OCI-LY7 (cell line): ENCODE results near the gene MCHR1. TPM values are rescaled to one million over a fixed set of nuclear protein-coding genes. Genes with fewer than 3 reads are reported as not detected.

ENCODE experiments used
- BruUV-seq: library from RNA; stranded (reverse); fragments of 400-500 nt; replicated peaks from 2 replicates; lab custom pipeline; 2021; lab: Mats Ljungman, UMichigan
- CTCF ChIA-PET: fragments of 300-600 bp; sonication (Branson Sonifier 250); formaldehyde crosslinking; loops from one replicate; lab custom pipeline; 2022; ENCODE audit warnings: antibody characterized with exemption; ENCODE audit not compliant: unreplicated experiment; lab: Charles Lee
- POLR2A ChIA-PET: fragments of 300-600 bp; sonication (Branson Sonifier 250); formaldehyde crosslinking; loops from one replicate; lab custom pipeline; 2022; ENCODE audit warnings: antibody characterized with exemption; lab: Charles Lee
- DNase-seq: peaks from one replicate; pipeline ENCODE4 v3.0.0-alpha.2; 2015; ENCODE audit warnings: low spot score
- H2AFZ ChIP-seq: fragments of 200-600 bp; sonication (generic), shearing (Covaris generic); 2 replicates; pipeline ENCODE4 v1.6.1; 2014; ENCODE audit warnings: mild to moderate bottlenecking, antibody characterized with exemption, low read length, moderate library complexity
- H3K27ac ChIP-seq: fragments of 200-600 bp; sonication (generic); 2 replicates; pipeline ENCODE4 v1.5.1; 2014; ENCODE audit warnings: mixed run types, low read depth, mild to moderate bottlenecking, moderate library complexity, low read length, inconsistent platforms; ENCODE audit not compliant: poor library complexity, severe bottlenecking
- H3K36me3 ChIP-seq: fragments of 200-600 bp; sonication (generic); 2 replicates; pipeline ENCODE4 v1.6.1; 2014; ENCODE audit warnings: mild to moderate bottlenecking, antibody characterized with exemption, low read length, moderate library complexity, mixed read lengths; ENCODE audit not compliant: insufficient read depth
- H3K4me1 ChIP-seq: fragments of 200-600 bp; sonication (generic); 2 replicates; pipeline ENCODE4 v1.5.1; 2014; ENCODE audit warnings: mild to moderate bottlenecking, low read length; ENCODE audit not compliant: insufficient read depth, poor library complexity, severe bottlenecking
- H3K4me2 ChIP-seq: fragments of 200-600 bp; sonication (generic); 2 replicates; pipeline ENCODE4 v1.6.1; 2014; ENCODE audit warnings: mild to moderate bottlenecking, low read length
- H3K4me3 ChIP-seq: fragments of 200-600 bp; sonication (generic); 2 replicates; pipeline ENCODE4 v1.5.1; 2014; ENCODE audit warnings: mild to moderate bottlenecking, low read depth, low read length; ENCODE audit not compliant: poor library complexity, severe bottlenecking
- H3K79me2 ChIP-seq: fragments of 200-600 bp; sonication (generic); 2 replicates; pipeline ENCODE4 v1.6.1; 2016; ENCODE audit warnings: low read depth, mild to moderate bottlenecking, low read length, moderate library complexity, mixed read lengths; ENCODE audit not compliant: insufficient read depth
- H3K9me2 ChIP-seq: fragments of 200-600 bp; sonication (generic); 2 replicates; pipeline ENCODE4 v1.6.1; 2016; ENCODE audit warnings: mild to moderate bottlenecking, low read length, mixed read lengths; ENCODE audit not compliant: insufficient read depth
- H3K9me3 ChIP-seq: fragments of 200-600 bp; sonication (generic); 2 replicates; pipeline ENCODE4 v1.6.1; 2014; ENCODE audit warnings: mild to moderate bottlenecking, mixed run types, low read length, mixed read lengths
- H4K20me1 ChIP-seq: fragments of 200-600 bp; sonication (generic); 2 replicates; pipeline ENCODE4 v1.6.1; 2014; ENCODE audit warnings: mild to moderate bottlenecking, antibody characterized with exemption, low read length, moderate library complexity, mixed read lengths; ENCODE audit not compliant: insufficient read depth
- CTCF ChIP-seq: fragments of 200-600 bp; sonication (generic); conservative IDR thresholded peaks from 2 replicates; pipeline ENCODE4 v1.5.1; 2014; ENCODE audit warnings: mild to moderate bottlenecking, antibody characterized with exemption, low read length, moderate library complexity, mixed read lengths
- EZH2phosphoT487 ChIP-seq: fragments of 200-600 bp; sonication (generic); IDR thresholded peaks from 2 replicates; pipeline ENCODE4 v1.6.1; 2018; ENCODE audit warnings: low read depth, borderline replicate concordance, mild to moderate bottlenecking, mixed run types, antibody characterized with exemption, low read length, moderate library complexity, mixed read lengths
- intact Hi-C: fragments of 100-400 bp; cut with micrococcal nuclease; formaldehyde crosslinking; loops from one replicate; pipeline ENCODE4 v1.10.0; 2022; ENCODE audit not compliant: unreplicated experiment
- total RNA-seq, 2 experiments: library from RNA; depleted of rRNA in 1 of 2; stranded (reverse); fragments of >200 nt in 1 of 2; shearing (Covaris generic) in 1 of 2; gene quantifications; 2 replicates each; pipeline ENCODE4 v1.2.3, GENCODE V29; 2014 to 2022

Gene MCHR1
- total RNA-seq, 2 experiments from 2014 or later, result not detected

GRCh38 chr22:40636380-40637182 lies 42.7 kb upstream of the MCHR1 start, which contains the start of gene MRTFA:
MRTFA (minus strand) TSS chr22:40636719.
- intact Hi-C loops, result loop anchor here (2.0 to 5.0 kb wide), 4 partner anchors 44 to 222 kb away; no protein-coding TSS in a partner anchor
- H3K9me2 ChIP-seq, result no peaks in the 10 kb centered on the region
- H3K4me1 ChIP-seq, result peaks cover 21% of the 10 kb centered on the region
- H3K4me2 ChIP-seq, result peak within 1 kb of the TSS; percentile 88
- H3K27ac ChIP-seq, result peak within 1 kb of the TSS; percentile 35
- TF ChIP-seq EZH2phosphoT487 (no peak), CTCF (no peak)
- peaks cover 43% of the 10 kb centered on the region for H3K79me2 ChIP-seq
- DNase-seq, result peak; percentile 99
- no peaks in the 10 kb centered on the region for H3K36me3 ChIP-seq
- ChIA-PET POLR2A (interaction anchor here (0.5 to 1.7 kb wide), 7 partner anchors 9 to 336 kb away, joined by 3 to 5 read pairs (median 3); no protein-coding TSS in a partner anchor), CTCF (interaction anchor here (1.4 kb wide), 1 partner anchor 9 kb away, joined by 6 read pairs; no protein-coding TSS in a partner anchor)
- no peaks in the 10 kb centered on the region for H3K9me3 ChIP-seq
- no TSS peak for BruUV-seq
- peak within 1 kb of the TSS; percentile 96 for H2AFZ ChIP-seq
- H3K4me3 ChIP-seq, result peak within 1 kb of the TSS; percentile 83
- 0 out of 2 replicates have a peak, but pooled peaks cover 5% of the 10 kb centered on the region for H4K20me1 ChIP-seq

GRCh38 chr22:40637183-40638150 lies 41.8 kb upstream of the MCHR1 start:
- TF ChIP-seq EZH2phosphoT487 (no peak), CTCF (no peak)
- 0 out of 2 replicates have a peak, but pooled peaks cover 5% of the 10 kb centered on the region for H4K20me1 ChIP-seq
- peak; percentile 43 for DNase-seq
- POLR2A ChIA-PET, result interaction anchor here (0.5 to 1.7 kb wide), 6 partner anchors 10 to 335 kb away, joined by 3 to 5 read pairs (median 3); no protein-coding TSS in a partner anchor
- CTCF ChIA-PET, result interaction anchor here (1.4 kb wide), 1 partner anchor 8 kb away, joined by 6 read pairs; no protein-coding TSS in a partner anchor
- intact Hi-C loops, result loop anchor here (2.0 to 5.0 kb wide), 4 partner anchors 45 to 223 kb away; no protein-coding TSS in a partner anchor
- peaks cover 35% of the 10 kb centered on the region for H3K79me2 ChIP-seq
- peak overlapping the region; percentile 83 for H3K4me3 ChIP-seq
- peak overlapping the region; percentile 96 for H2AFZ ChIP-seq
- H3K9me3 ChIP-seq, result no peaks in the 10 kb centered on the region
- no peaks in the 10 kb centered on the region for H3K36me3 ChIP-seq
- peaks cover 17% of the 10 kb centered on the region for H3K4me1 ChIP-seq
- H3K9me2 ChIP-seq, result no peaks in the 10 kb centered on the region
- H3K27ac ChIP-seq, result peak overlapping the region; percentile 35
- BruUV-seq, result no TSS peak
- peak overlapping the region; percentile 88 for H3K4me2 ChIP-seq
